NCI-H1105 treated with DMSO at 0.1 percent for 48 hours (cell line): ENCODE results near the gene SLCO4A1.

Source experiments
- DNase-seq: peaks from one replicate; lab custom pipeline; 2025; lab: John Stamatoyannopoulos, UW

The SLCO4A1 gene

GRCh38 chr20:62642051-62642665 is at the start of gene SLCO4A1:
Gene SLCO4A1 (plus strand): TSS chr20:62642503. CDS start chr20:62656455, 13,952 bp downstream.
- DNase-seq = peak; percentile 84

- no peak for DNase-seq
These were observed 49.7 kb upstream of the SLCO4A1 start for GRCh38 chr20:62592506-62593177.

- no peak for DNase-seq
These were observed 48.7 kb upstream of the SLCO4A1 start for GRCh38 chr20:62593616-62594015.

GRCh38 chr20:62595069-62595468 is 47.2 kb upstream of the SLCO4A1 start:
- no peak for DNase-seq

- no peak for DNase-seq
These were observed 46.8 kb upstream of the SLCO4A1 start for GRCh38 chr20:62595491-62595890.

GRCh38 chr20:62596486-62596885 is 45.8 kb upstream of the SLCO4A1 start:
- DNase-seq = no peak

GRCh38 chr20:62596921-62597320 is 45.4 kb upstream of the SLCO4A1 start:
- DNase-seq = no peak

GRCh38 chr20:62597416-62598115 is 44.7 kb upstream of the SLCO4A1 start:
- DNase-seq = no peak

- DNase-seq = no peak
These were observed 43.5 kb upstream of the SLCO4A1 start for GRCh38 chr20:62598761-62599194.

GRCh38 chr20:62599216-62600110 is 42.8 kb upstream of the SLCO4A1 start:
- DNase-seq = no peak

- no peak for DNase-seq
These were observed 41.1 kb upstream of the SLCO4A1 start for GRCh38 chr20:62601172-62601571.

- DNase-seq = no peak
These were observed 40.6 kb upstream of the SLCO4A1 start for GRCh38 chr20:62601714-62602113.

GRCh38 chr20:62602550-62602949 is 39.8 kb upstream of the SLCO4A1 start:
- peak; percentile 51 for DNase-seq

GRCh38 chr20:62603021-62603906 is 39.0 kb upstream of the SLCO4A1 start:
- DNase-seq = peak; percentile 78

- DNase-seq = no peak
These were observed 38.2 kb upstream of the SLCO4A1 start for GRCh38 chr20:62603907-62604785.

- DNase-seq = no peak
These were observed 37.5 kb upstream of the SLCO4A1 start for GRCh38 chr20:62604796-62605195.

- no peak for DNase-seq
These were observed 36.9 kb upstream of the SLCO4A1 start for GRCh38 chr20:62605236-62605943.

GRCh38 chr20:62606016-62606415 is 36.3 kb upstream of the SLCO4A1 start:
- DNase-seq = no peak

GRCh38 chr20:62606551-62607201 is 35.6 kb upstream of the SLCO4A1 start:
- DNase-seq = peak; percentile 96
